Erythroblast (primary cell): ENCODE measurements around the gene SHROOM1.

ENCODE experiments used
- GATA1 ChIP-seq: IDR thresholded peaks from 2 replicates; pipeline ENCODE4 v1.6.1; 2011; ENCODE audit warnings: low read depth, mild to moderate bottlenecking, control low read depth, low read length, moderate library complexity
- POLR2A ChIP-seq: IDR thresholded peaks from 2 replicates; pipeline ENCODE4 v1.6.1; 2011; ENCODE audit warnings: mild to moderate bottlenecking, low read length

GRCh38 chr5:132772291-132773070 lies 58.0 kb downstream of the SHROOM1 start:
- no peak for TF ChIP-seq POLR2A
- TF ChIP-seq GATA1, result no peak
